Mucosa of descending colon (tissue), 3 donors: ENCODE data around the gene PAPSS1. TPM values are rescaled to one million over a fixed set of nuclear protein-coding genes. Genes with fewer than 3 reads are reported as not detected.
"Not testable (repeated sequence)": the region's sequence is repeated elsewhere in the genome, so short reads cannot be mapped to it uniquely, and the experiment has no call there.

ENCODE experiments used
- ATAC-seq: fragments of 200-7000 bp; cut with Tn5 transposase; one replicate; pipeline ENCODE4 v1.9.1; 2020; ENCODE audit warnings: mild to moderate bottlenecking, moderate library complexity
- DNase-seq, 3 donors: peaks; one replicate each; pipeline ENCODE4 v3.0.0-alpha.2; 2020
- H3K36me3 ChIP-seq: fragments of 200-600 bp; one replicate; pipeline ENCODE4 v1.8.0; 2021; ENCODE audit warnings: low read depth, mild to moderate bottlenecking
- H3K4me1 ChIP-seq: fragments of 200-600 bp; one replicate; pipeline ENCODE4 v1.8.0; 2021; ENCODE audit warnings: low read depth, mild to moderate bottlenecking
- H3K4me3 ChIP-seq: fragments of 200-600 bp; one replicate; pipeline ENCODE4 v1.8.0; 2021; ENCODE audit warnings: mild to moderate bottlenecking
- H3K9me3 ChIP-seq: fragments of 200-600 bp; one replicate; pipeline ENCODE4 v1.8.0; 2021; ENCODE audit warnings: mild to moderate bottlenecking
- CTCF ChIP-seq: fragments of 200-600 bp; IDR thresholded peaks from one replicate; pipeline ENCODE4 v1.8.0; 2022; ENCODE audit warnings: antibody characterized with exemption, mild to moderate bottlenecking
- intact Hi-C, 2 donors: fragments of 100-400 bp; cut with DNase I in 1 of 2; cut with micrococcal nuclease in 1 of 2; formaldehyde crosslinking; loops; one replicate each; pipeline versions ENCODE4 v1.11.0 to v1.11.1; 2022; cut with DNase I, micrococcal nuclease
- total RNA-seq, 3 donors: library from RNA; stranded (reverse); fragmentation: NEBNext Ultra II Directional in 2 of 3; extraction: Animal tissue kit (Norgen Biotek cat#: 25700) in 2 of 3; gene quantifications; one replicate each; pipeline versions ENCODE4 v1.2.1 to v1.2.4, GENCODE V29; 2021 to 2023
- donor health status: DM: no; HTN: no; CAD: no; lungs with moderate emphysema.
- donor health status: DM: no; HTN: no; CAD: no.
- donor health status: DM: no; HTN: yes; CAD: no.

PAPSS1 gene
- total RNA-seq, 3 donors from 2014 or later = 20.3 to 26.8 (median 20.7) TPM

DNA sequence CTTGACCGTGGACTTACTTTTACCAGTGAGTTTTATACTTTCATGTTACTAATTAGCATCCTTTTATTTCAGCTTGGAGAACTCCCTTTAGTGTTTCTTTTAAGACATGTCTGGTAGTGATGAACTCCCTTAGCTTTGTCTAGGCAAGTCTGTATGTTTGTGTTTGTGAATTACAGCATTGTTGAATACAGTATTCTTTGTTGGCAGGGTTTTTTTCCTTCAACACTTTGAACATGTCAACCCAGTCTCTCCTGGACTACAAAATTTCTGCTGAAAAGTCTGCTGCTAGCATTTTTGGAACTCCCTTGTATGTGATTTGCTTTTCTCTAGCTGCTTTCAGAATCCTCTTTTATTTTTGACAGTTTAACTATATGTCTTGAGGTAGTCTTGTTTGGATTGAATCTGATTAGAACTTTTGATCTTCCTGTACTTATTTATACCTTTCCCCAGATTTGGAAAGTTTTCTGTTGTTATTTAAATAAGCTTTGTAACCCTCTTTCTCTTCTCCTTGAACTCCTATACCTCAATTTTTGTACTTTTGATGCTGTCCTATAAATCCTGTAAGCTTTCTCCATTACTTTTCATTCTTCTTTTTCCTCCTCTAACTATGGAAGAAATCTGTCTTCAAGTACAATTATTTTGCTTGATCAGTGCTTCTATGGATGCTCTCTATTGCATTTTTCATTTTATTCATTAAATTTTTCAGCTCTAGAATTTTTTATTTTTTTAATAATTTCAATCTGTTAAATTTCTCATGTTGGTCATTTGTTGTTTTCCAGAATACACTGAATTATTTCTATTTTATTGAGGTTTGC is 14.1 kb downstream of the PAPSS1 start:
- no peak overlapping the region for H3K4me3 ChIP-seq
- ATAC-seq (no peak), DNase-seq (no peak)
- peaks cover 30% of the 10 kb centered on the region for H3K9me3 ChIP-seq
- no peak for TF ChIP-seq CTCF
- H3K4me1 ChIP-seq = no peaks in the 10 kb centered on the region
- intact Hi-C loops = no loop called here
- H3K36me3 ChIP-seq = no peaks in the 10 kb centered on the region

DNA sequence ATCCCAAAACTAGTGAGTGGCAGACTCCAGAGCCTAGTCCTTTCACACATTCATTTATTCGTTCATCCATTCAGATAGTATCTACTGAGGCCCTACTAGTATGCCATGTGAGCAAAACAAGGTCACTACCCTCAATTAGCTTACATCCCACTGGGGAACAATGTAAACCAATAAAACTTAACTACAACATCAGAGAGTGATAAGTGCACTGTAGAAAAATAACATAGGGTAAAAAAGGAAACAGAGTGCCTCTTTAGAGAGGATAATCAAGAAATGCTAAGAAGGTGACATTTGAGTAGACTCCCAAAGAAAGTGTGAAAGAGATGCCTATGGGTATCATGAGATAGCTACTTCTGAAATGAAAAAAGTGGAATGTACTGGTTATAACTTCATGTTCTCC is 18.5 kb downstream of the PAPSS1 start:
- TF ChIP-seq CTCF = no peak
- ATAC-seq = no peak
- Histone ChIP-seq H3K4me3 (no peak overlapping the region), H3K36me3 (no peaks in the 10 kb centered on the region), H3K4me1 (no peaks in the 10 kb centered on the region), H3K9me3 (peaks cover 24% of the 10 kb centered on the region)
- intact Hi-C loops = no loop called here
- no peak for DNase-seq

GRCh38 chr4:107699466-107700206 is 20.4 kb downstream of the PAPSS1 start:
- Histone ChIP-seq H3K4me3 (no peak overlapping the region), H3K9me3 (peaks cover 4% of the 10 kb centered on the region), H3K4me1 (no peaks in the 10 kb centered on the region), H3K36me3 (no peaks in the 10 kb centered on the region)
- ATAC-seq (no peak), DNase-seq (no peak)
- intact Hi-C loops = no loop called here
- no peak for TF ChIP-seq CTCF

GRCh38 chr4:107696187-107696586 is 23.8 kb downstream of the PAPSS1 start:
- DNase-seq, ATAC-seq, intact Hi-C loops, H3K4me3 ChIP-seq, H3K9me3 ChIP-seq, H3K36me3 ChIP-seq, H3K4me1 ChIP-seq: not testable (repeated sequence)

- Histone ChIP-seq H3K9me3 (no peaks in the 10 kb centered on the region), H3K36me3 (no peaks in the 10 kb centered on the region), H3K4me1 (no peaks in the 10 kb centered on the region), H3K4me3 (no peak overlapping the region)
- ATAC-seq (no peak), DNase-seq (no peak)
- intact Hi-C loops = no loop called here
- TF ChIP-seq CTCF = no peak
Measured at GRCh38 chr4:107693132-107693531, 26.9 kb downstream of the PAPSS1 start.

DNA sequence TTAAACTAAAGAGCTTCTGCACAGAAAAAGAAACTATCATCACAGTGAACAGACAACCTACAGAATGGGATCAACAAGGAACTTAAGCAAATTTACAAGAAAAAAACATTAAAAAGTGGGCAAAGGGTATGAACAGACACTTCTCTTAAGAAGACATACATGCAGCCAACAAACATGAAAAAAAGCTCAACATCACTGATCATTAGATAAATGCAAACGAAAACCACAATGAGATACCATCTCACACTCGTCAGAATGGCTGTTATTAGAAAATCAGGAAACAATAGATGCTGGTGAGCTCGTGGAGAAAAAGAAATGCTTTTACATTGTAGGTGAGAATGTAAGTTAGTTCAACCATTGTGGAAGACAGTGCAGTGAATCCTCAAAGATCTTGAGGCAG is 27.8 kb downstream of the PAPSS1 start:
- DNase-seq (no peak), ATAC-seq (no peak)
- Histone ChIP-seq H3K4me1 (no peaks in the 10 kb centered on the region), H3K4me3 (no peak overlapping the region), H3K9me3 (no peaks in the 10 kb centered on the region), H3K36me3 (no peaks in the 10 kb centered on the region)
- no peak for TF ChIP-seq CTCF
- intact Hi-C loops = no loop called here
